HepG2 (cell line): ENCODE measurements around the gene C9orf50. TPM values are rescaled to one million over a fixed set of nuclear protein-coding genes. Genes with fewer than 3 reads are reported as not detected.

ENCODE experiments used
- AHDC1 ChIP-seq: sonication (generic); formaldehyde crosslinking; IDR thresholded peaks from 2 replicates; pipeline ENCODE4 v1.5.1; 2020; ENCODE audit warnings: mild to moderate bottlenecking, missing genetic modification reagents, borderline replicate concordance
- ATM ChIP-seq: fragments of 450-650 bp; IDR thresholded peaks from 2 replicates; pipeline ENCODE4 v1.7.1; 2017; ENCODE audit warnings: mild to moderate bottlenecking, borderline replicate concordance
- BRD4 ChIP-seq: sonication (generic); formaldehyde crosslinking; IDR thresholded peaks from 2 replicates; pipeline ENCODE4 v1.4.0; 2020; ENCODE audit warnings: missing genetic modification reagents
- CC2D1A ChIP-seq: sonication (generic); formaldehyde crosslinking; IDR thresholded peaks from 2 replicates; pipeline ENCODE4 v1.8.1; 2023; ENCODE audit warnings: mild to moderate bottlenecking, missing genetic modification reagents
- IRX3 ChIP-seq: sonication (generic); formaldehyde crosslinking; IDR thresholded peaks from 2 replicates; pipeline ENCODE4 v1.8.1; 2023; ENCODE audit warnings: mild to moderate bottlenecking, low read depth, missing genetic modification reagents, borderline replicate concordance
- KAT8 ChIP-seq: IDR thresholded peaks from 2 replicates; pipeline ENCODE4 v1.6.1; 2016; ENCODE audit warnings: missing genetic modification reagents, missing compliant biosample characterization
- KDM6A ChIP-seq: IDR thresholded peaks from 2 replicates; pipeline ENCODE4 v1.6.1; 2016; ENCODE audit warnings: low read depth
- KMT2A ChIP-seq: sonication (generic); formaldehyde crosslinking; IDR thresholded peaks from 2 replicates; pipeline ENCODE4 v1.4.0; 2020; ENCODE audit warnings: missing genetic modification reagents
- PHB2 ChIP-seq: fragments of 450-650 bp; IDR thresholded peaks from 2 replicates; pipeline ENCODE4 v1.6.1; 2018; ENCODE audit not compliant: partially characterized antibody
- PHF5A ChIP-seq: IDR thresholded peaks from one replicate; pipeline ENCODE4 v1.6.1; 2018; ENCODE audit warnings: low read depth, missing genetic modification reagents; ENCODE audit not compliant: unreplicated experiment
- ZIK1 ChIP-seq: sonication (generic); formaldehyde crosslinking; IDR thresholded peaks from 2 replicates; pipeline ENCODE4 v1.5.0; 2020; ENCODE audit warnings: mild to moderate bottlenecking, low read depth, missing genetic modification reagents, borderline replicate concordance
- ZNF160 ChIP-seq: sonication (generic); formaldehyde crosslinking; IDR thresholded peaks from 2 replicates; pipeline ENCODE4 v1.8.0; 2022; ENCODE audit warnings: mild to moderate bottlenecking, inconsistent platforms, missing genetic modification reagents
- ZNF33A ChIP-seq: sonication (generic); formaldehyde crosslinking; IDR thresholded peaks from 2 replicates; pipeline ENCODE4 v1.5.1; 2020; ENCODE audit warnings: missing genetic modification reagents, mild to moderate bottlenecking, moderate library complexity, borderline replicate concordance
- ZNF496 ChIP-seq: sonication (generic); formaldehyde crosslinking; IDR thresholded peaks from 2 replicates; pipeline ENCODE4 v1.8.1; 2023; ENCODE audit warnings: mild to moderate bottlenecking, moderate library complexity, missing genetic modification reagents; ENCODE audit not compliant: insufficient replicate concordance
- ZNF607 ChIP-seq: sonication (generic); formaldehyde crosslinking; IDR thresholded peaks from 2 replicates; pipeline ENCODE4 v1.5.1; 2020; ENCODE audit warnings: missing genetic modification reagents, mild to moderate bottlenecking, borderline replicate concordance
- ZNF773 ChIP-seq: sonication (generic); formaldehyde crosslinking; IDR thresholded peaks from 2 replicates; pipeline ENCODE4 v1.4.0; 2020; ENCODE audit warnings: missing genetic modification reagents, borderline replicate concordance
- ZNF776 ChIP-seq: sonication (generic); formaldehyde crosslinking; IDR thresholded peaks from 2 replicates; pipeline ENCODE4 v1.4.0; 2020; ENCODE audit warnings: mild to moderate bottlenecking, missing genetic modification reagents
- polyA plus RNA-seq, 8 experiments: library from polyadenylated mRNA; depleted of rRNA in 3 of 8; stranded (reverse) in 7 of 8; unstranded in 1 of 8; fragments of >200 nt; fragmentation: Illumina TruSeq in 4 of 8; extraction: Trizol in 4 of 8; gene quantifications; 2 replicates each; pipeline versions ENCODE4 v1.2.1 to v1.2.3, GENCODE V29; 2011 to 2016; ENCODE audit warnings: low read depth in 4 of 8, missing spikeins in 1 of 8, mixed read lengths in 1 of 8; ENCODE audit not compliant: insufficient read depth in 1 of 8
- total RNA-seq, 5 experiments: library from RNA; depleted of rRNA; stranded (reverse); fragments of >200 nt; fragmentation: Illumina TruSeq; extraction: Trizol; gene quantifications; 2 replicates each; pipeline ENCODE4 v1.2.3, GENCODE V29; 2016; ENCODE audit warnings: low read depth in 1 of 5
- TF ChIP-seq, protein P1 (sequence below): sonication (generic); formaldehyde crosslinking; IDR thresholded peaks from 2 replicates; pipeline ENCODE4 v1.8.0; 2023; ENCODE audit warnings: mild to moderate bottlenecking, missing genetic modification reagents
- TF ChIP-seq, protein P2 (sequence below): sonication (generic); formaldehyde crosslinking; IDR thresholded peaks from 2 replicates; pipeline ENCODE4 v1.4.0; 2020; ENCODE audit warnings: mild to moderate bottlenecking, missing genetic modification reagents
- TF ChIP-seq, protein P3 (sequence below): sonication (generic); formaldehyde crosslinking; IDR thresholded peaks from 2 replicates; pipeline ENCODE4 v1.8.0; 2022; ENCODE audit warnings: low read depth, missing genetic modification reagents

C9orf50 gene
- total and polyA plus RNA-seq, 2 of the 13 experiments (the other 11 are each of a cell fraction or from before 2014, with no cell fraction given): not detected

DNA sequence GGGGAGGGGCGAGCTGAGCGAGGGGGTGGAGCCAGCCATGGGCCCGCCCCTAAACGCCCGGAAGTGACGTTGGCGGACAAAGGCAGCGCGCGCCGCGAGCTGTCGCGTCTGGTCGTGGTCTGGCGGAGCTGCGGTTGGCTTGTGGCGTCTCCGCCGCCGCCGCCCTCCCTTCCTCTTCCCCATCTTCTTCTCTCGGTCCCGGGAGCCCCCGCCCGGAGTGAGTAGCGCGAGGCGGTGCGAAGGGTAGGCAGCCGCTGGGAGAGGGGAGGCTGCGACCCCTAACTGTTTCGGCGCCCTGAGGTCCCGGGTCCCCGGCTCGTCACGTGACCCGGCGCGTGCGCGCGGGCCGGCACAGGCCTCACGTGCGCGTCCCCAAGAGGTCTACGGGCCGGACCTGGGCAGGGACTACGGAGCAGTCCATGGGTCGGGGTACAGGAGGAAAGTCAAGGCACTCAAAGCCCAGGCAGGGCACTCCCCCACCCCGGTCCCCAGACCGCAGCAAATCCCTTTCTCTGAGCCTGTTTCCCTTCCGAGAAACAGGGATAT lies 5.3 kb upstream of the C9orf50 start, which contains the start of gene NTMT1 (continued):
- TF ChIP-seq CC2D1A (CRISPR knock-in tag) (no peak), ZNF607 (CRISPR knock-in tag) (no peak; the same call in 1 of the 2 replicates), ATM (no peak), KMT2A (CRISPR knock-in tag) (0 out of 2 replicates have a peak, but pooled peaks have one; percentile 30), ZNF33A (peak; percentile 85; the same call in 1 of the 2 replicates), BRD4 (0 out of 2 replicates have a peak, but pooled peaks have one; percentile 18), AHDC1 (CRISPR knock-in tag) (peak; percentile 60; the same call in 1 of the 2 replicates), ZIK1 (peak; percentile 7; the same call in 1 of the 2 replicates), PHB2 (no peak), IRX3 (peak; percentile 53; the same call in 1 of the 2 replicates), PHF5A (peak; percentile 48), ZNF776 (no peak; the same call in 1 of the 2 replicates), ZNF773 (CRISPR knock-in tag) (no peak), ZNF160 (0 out of 2 replicates have a peak, but pooled peaks have one; percentile 56), ZNF496 (CRISPR knock-in tag) (no peak), KDM6A (CRISPR knock-in tag) (no peak), KAT8 (CRISPR knock-in tag) (peak; percentile 86)
- TF ChIP-seq, protein P1, sequence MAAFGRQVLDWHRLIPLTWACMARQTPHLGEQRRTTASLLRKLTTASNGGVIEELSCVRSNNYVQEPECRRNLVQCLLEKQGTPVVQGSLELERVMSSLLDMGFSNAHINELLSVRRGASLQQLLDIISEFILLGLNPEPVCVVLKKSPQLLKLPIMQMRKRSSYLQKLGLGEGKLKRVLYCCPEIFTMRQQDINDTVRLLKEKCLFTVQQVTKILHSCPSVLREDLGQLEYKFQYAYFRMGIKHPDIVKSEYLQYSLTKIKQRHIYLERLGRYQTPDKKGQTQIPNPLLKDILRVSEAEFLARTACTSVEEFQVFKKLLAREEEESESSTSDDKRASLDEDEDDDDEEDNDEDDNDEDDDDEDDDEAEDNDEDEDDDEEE (CRISPR knock-in tag): peak; percentile 89; the same call in 1 of the 2 replicates
- TF ChIP-seq, protein P2, sequence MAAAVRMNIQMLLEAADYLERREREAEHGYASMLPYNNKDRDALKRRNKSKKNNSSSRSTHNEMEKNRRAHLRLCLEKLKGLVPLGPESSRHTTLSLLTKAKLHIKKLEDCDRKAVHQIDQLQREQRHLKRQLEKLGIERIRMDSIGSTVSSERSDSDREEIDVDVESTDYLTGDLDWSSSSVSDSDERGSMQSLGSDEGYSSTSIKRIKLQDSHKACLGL (CRISPR knock-in tag): peak; percentile 98; the same call in 1 of the 2 replicates
- TF ChIP-seq, protein P3, sequence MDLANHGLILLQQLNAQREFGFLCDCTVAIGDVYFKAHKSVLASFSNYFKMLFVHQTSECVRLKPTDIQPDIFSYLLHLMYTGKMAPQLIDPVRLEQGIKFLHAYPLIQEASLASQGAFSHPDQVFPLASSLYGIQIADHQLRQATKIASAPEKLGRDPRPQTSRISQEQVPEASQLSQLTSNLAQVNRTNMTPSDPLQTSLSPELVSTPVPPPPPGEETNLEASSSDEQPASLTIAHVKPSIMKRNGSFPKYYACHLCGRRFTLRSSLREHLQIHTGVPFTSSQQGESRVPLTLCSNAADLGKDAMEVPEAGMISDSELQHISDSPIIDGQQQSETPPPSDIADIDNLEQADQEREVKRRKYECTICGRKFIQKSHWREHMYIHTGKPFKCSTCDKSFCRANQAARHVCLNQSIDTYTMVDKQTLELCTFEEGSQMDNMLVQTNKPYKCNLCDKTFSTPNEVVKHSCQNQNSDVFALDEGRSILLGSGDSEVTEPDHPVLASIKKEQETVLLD (CRISPR knock-in tag): peak; percentile 50; the same call in 1 of the 2 replicates
